Tibial nerve (tissue), 4 donors: ENCODE results near the gene SYCP2. TPM values are rescaled to one million over a fixed set of nuclear protein-coding genes. Genes with fewer than 3 reads are reported as not detected.

Experiments
- DNase-seq, 2 donors: peaks; one replicate each; pipeline ENCODE4 v3.0.0-alpha.2; 2019; ENCODE audit warnings: low spot score in 2 of 2
- H3K27ac ChIP-seq, 4 donors: fragments of 200-600 bp; sonication (generic) in 3 of 4; one replicate each; pipeline ENCODE4 v1.5.1; 2017 to 2019; ENCODE audit warnings: mild to moderate bottlenecking in 1 of 4
- H3K27me3 ChIP-seq, 2 donors: fragments of 200-600 bp; sonication (generic) in 1 of 2; one replicate each; pipeline versions ENCODE4 v1.5.1 to v1.6.0; 2017 to 2019
- H3K36me3 ChIP-seq, 3 donors: fragments of 200-600 bp; sonication (generic); one replicate each; pipeline ENCODE4 v1.5.1; 2018 to 2019
- H3K4me1 ChIP-seq, 4 donors: fragments of 200-600 bp; sonication (generic) in 3 of 4; one replicate each; pipeline ENCODE4 v1.5.1; 2017 to 2019
- H3K4me3 ChIP-seq, 4 donors: fragments of 200-600 bp; sonication (generic) in 3 of 4; one replicate each; pipeline ENCODE4 v1.5.1; 2017 to 2019; ENCODE audit warnings: mild to moderate bottlenecking in 1 of 4, moderate library complexity in 1 of 4
- H3K9me3 ChIP-seq, 4 donors: fragments of 200-600 bp; sonication (generic) in 3 of 4; one replicate each; pipeline ENCODE4 v1.5.1; 2017 to 2019
- CTCF ChIP-seq, 5 experiments: fragments of 200-600 bp in 3 of 5; fragments of 450-650 bp in 2 of 5; sonication (generic) in 3 of 5; IDR thresholded peaks; one replicate each; pipeline ENCODE4 v1.5.1; 2016 to 2019; ENCODE audit warnings: antibody characterized with exemption in 5 of 5, mild to moderate bottlenecking in 3 of 5, moderate library complexity in 2 of 5
- EP300 ChIP-seq, 2 donors: sonication (generic); formaldehyde crosslinking; IDR thresholded peaks; one replicate each; pipeline ENCODE4 v1.6.1; 2017; ENCODE audit warnings: antibody characterized with exemption in 2 of 2, mild to moderate bottlenecking in 1 of 2
- POLR2A ChIP-seq, 2 donors: fragments of 450-650 bp; IDR thresholded peaks; one replicate each; pipeline ENCODE4 v1.6.1; 2017; ENCODE audit warnings: antibody characterized with exemption in 2 of 2, mild to moderate bottlenecking in 2 of 2, moderate library complexity in 2 of 2
- WGBS, 2 donors: methylation state at CpG; one replicate each; pipeline ENCODE4 v1.1.5; 2018; 5-methylcytosine and 5-hydroxymethylcytosine counted together
- total RNA-seq, 4 donors: library from RNA; depleted of rRNA; stranded (reverse); fragments of >200 nt; gene quantifications; one replicate each; pipeline ENCODE4 v1.1.0, GENCODE V29; 2016

Gene SYCP2
- total RNA-seq, 4 donors from 2014 or later = 3.1 to 4.2 (median 3.6) TPM

GRCh38 chr20:59835057-59835447 is 98.4 kb downstream of the SYCP2 start:
- Histone ChIP-seq H3K4me1 (peaks cover 0 to 42% (median 14%) of the 10 kb centered on the region in 4 donors), H3K36me3 (no peaks in the 10 kb centered on the region), H3K27ac (peak overlapping the region in 1 of 4 donors; percentile 43), H3K9me3 (no peaks in the 10 kb centered on the region), H3K4me3 (no peak overlapping the region), H3K27me3 (no peaks in the 10 kb centered on the region)
- WGBS, 2 donors = 22 to 23% methylated on average over 2 of the region's 2 CpGs
- TF ChIP-seq EP300 (IDR thresholded peaks at IDR 0.05) (no peak), POLR2A (IDR thresholded peaks at IDR 0.05) (no peak), CTCF (IDR thresholded peaks at IDR 0.05) (no peak)
- DNase-seq = no peak

- Histone ChIP-seq H3K36me3 (no peaks in the 10 kb centered on the region), H3K4me3 (no peak overlapping the region), H3K27ac (no peak overlapping the region), H3K27me3 (no peaks in the 10 kb centered on the region), H3K9me3 (no peaks in the 10 kb centered on the region), H3K4me1 (peaks cover 0 to 42% (median 14%) of the 10 kb centered on the region in 4 donors)
- WGBS, 2 donors = 86 to 88% methylated on average over 11 to 13 of the region's 13 CpGs
- TF ChIP-seq EP300 (IDR thresholded peaks at IDR 0.05) (no peak), POLR2A (IDR thresholded peaks at IDR 0.05) (no peak), CTCF (IDR thresholded peaks at IDR 0.05) (no peak)
- DNase-seq = no peak
Measured at GRCh38 chr20:59832406-59833363, 100.8 kb downstream of the SYCP2 start.

GRCh38 chr20:59831916-59832270 is 101.5 kb downstream of the SYCP2 start:
- peak in 1 of 2 donors; percentile 37 for DNase-seq
- H3K4me3 ChIP-seq = no peak overlapping the region
- H3K27me3 ChIP-seq = no peaks in the 10 kb centered on the region
- peaks cover 0 to 39% (median 13%) of the 10 kb centered on the region in 4 donors for H3K4me1 ChIP-seq
- TF ChIP-seq EP300 (IDR thresholded peaks at IDR 0.05) = no peak
- TF ChIP-seq POLR2A (IDR thresholded peaks at IDR 0.05) = no peak
- no peak for TF ChIP-seq CTCF (IDR thresholded peaks at IDR 0.05)
- peak overlapping the region in 2 of 4 donors; percentile 6 to 43 for H3K27ac ChIP-seq
- 49 to 64% methylated on average over 3 of the region's 3 CpGs for WGBS, 2 donors
- H3K9me3 ChIP-seq = no peaks in the 10 kb centered on the region
- no peaks in the 10 kb centered on the region for H3K36me3 ChIP-seq

GRCh38 chr20:59831024-59831915 is 102.2 kb downstream of the SYCP2 start:
- TF ChIP-seq CTCF (IDR thresholded peaks at IDR 0.05) = no peak
- no peak for TF ChIP-seq EP300 (IDR thresholded peaks at IDR 0.05)
- no peak for TF ChIP-seq POLR2A (IDR thresholded peaks at IDR 0.05)
- Histone ChIP-seq H3K9me3 (no peaks in the 10 kb centered on the region), H3K27me3 (no peaks in the 10 kb centered on the region), H3K36me3 (no peaks in the 10 kb centered on the region), H3K4me3 (no peak overlapping the region), H3K4me1 (peaks cover 0 to 32% (median 10%) of the 10 kb centered on the region in 4 donors), H3K27ac (peak overlapping the region in 2 of 4 donors; percentile 6 to 43)
- WGBS, 2 donors = 61 to 64% methylated on average over 22 of the region's 23 CpGs
- DNase-seq = no peak
